NCI-H82 treated with DMSO at 0.1 percent for 48 hours (cell line): ENCODE measurements around the gene KRTAP9-6.
"Not testable (repeated sequence)": the region's sequence is repeated elsewhere in the genome, so short reads cannot be mapped to it uniquely, and the experiment has no call there.

Source experiments
- DNase-seq: peaks from one replicate; lab custom pipeline; 2025; ENCODE audit not compliant: unreplicated experiment; lab: John Stamatoyannopoulos, UW

Gene KRTAP9-6

DNA sequence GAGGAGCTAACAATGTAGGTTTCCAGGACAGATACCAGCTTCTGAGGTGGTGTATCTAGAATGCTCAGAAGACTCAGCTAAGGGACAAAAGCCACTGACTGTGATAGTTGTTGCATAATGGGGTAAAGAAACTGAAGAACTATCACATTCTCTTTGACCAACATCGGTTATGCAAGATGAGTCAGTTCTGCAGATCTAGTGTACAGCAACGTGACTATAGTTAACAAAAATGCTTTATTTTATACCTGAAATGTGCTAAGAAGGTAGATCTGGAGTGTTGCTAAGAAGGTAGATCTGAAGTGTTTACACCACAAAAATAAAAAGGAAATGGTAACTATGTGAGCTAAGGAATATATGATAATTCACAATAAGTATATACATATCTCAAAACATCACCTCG is 2.5 kb downstream of the KRTAP9-6 start:
- no peak for DNase-seq

DNA sequence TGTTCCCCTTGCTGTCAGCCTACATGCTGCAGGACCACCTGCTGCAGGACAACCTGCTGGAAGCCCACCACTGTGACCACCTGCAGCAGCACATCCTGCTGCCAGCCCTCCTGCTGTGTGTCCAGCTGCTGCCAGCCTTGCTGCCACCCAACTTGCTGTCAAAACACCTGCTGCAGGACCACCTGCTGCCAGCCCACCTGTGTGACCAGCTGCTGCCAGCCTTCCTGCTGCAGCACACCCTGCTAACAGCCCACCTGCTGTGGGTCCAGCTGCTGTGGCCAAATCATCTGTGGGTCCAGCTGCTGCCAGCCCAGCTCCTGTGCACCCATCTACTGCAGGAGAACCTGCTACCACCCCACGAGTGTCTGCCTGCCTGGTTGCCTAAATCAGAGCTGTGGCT is 6.1 kb downstream of the KRTAP9-6 start:
- DNase-seq = not testable (repeated sequence)

GRCh38 chr17:41271858-41272257 is 6.7 kb downstream of the KRTAP9-6 start:
- DNase-seq = no peak

- DNase-seq = not testable (repeated sequence)
These were observed 10.5 kb downstream of the KRTAP9-6 start, which contains the start of gene KRTAP9-7 for GRCh38 chr17:41275648-41276190. Gene KRTAP9-7, plus strand, starts transcription at chr17:41275698. Its CDS starts 0 bp downstream, at chr17:41275698.

GRCh38 chr17:41278176-41278955 is 13.2 kb downstream of the KRTAP9-6 start:
- no peak for DNase-seq

DNA sequence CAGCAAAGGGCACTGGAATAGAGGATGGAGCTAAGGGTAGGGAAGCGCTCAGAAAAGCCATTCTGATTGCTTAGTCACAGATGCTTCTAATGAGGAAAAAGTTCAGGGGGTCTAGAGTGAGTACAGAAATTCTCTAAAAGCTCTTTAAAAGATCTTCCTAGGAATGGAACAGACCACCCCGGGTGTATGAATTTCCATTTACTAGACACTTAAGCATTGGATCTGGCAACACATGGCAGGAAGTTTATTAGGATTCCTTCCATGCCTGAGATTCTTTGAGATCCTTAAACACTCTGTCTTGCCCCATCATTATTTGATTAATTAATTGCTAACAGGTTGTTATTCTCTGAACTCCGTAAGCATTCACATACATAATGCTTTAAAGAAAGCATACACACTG is 18.9 kb downstream of the KRTAP9-6 start:
- DNase-seq = no peak

- no peak for DNase-seq
These were observed 19.4 kb downstream of the KRTAP9-6 start for GRCh38 chr17:41284546-41284945.

DNA sequence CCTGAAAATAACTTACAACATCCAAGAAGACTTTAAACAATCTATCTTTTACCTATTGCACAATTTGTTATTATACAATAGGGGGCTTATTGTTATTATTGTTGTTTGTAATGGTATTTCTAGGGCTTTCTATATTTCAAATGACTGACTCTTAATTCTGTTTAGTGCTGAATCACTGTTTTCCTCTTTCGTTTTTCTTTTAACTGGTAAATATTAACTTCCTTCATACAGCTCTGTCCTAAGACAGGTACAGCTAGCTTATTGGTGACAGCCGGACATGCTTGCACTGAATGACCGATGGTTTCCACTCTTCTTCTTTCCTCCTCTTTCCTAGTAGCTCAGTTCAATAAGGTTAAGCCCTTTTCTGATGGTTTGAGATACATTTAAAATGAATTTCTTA is 21.9 kb downstream of the KRTAP9-6 start:
- DNase-seq = no peak

GRCh38 chr17:41294016-41294415 is 28.8 kb downstream of the KRTAP9-6 start:
- DNase-seq = no peak

GRCh38 chr17:41296846-41297245 is 31.7 kb downstream of the KRTAP9-6 start:
- DNase-seq = no peak

DNA sequence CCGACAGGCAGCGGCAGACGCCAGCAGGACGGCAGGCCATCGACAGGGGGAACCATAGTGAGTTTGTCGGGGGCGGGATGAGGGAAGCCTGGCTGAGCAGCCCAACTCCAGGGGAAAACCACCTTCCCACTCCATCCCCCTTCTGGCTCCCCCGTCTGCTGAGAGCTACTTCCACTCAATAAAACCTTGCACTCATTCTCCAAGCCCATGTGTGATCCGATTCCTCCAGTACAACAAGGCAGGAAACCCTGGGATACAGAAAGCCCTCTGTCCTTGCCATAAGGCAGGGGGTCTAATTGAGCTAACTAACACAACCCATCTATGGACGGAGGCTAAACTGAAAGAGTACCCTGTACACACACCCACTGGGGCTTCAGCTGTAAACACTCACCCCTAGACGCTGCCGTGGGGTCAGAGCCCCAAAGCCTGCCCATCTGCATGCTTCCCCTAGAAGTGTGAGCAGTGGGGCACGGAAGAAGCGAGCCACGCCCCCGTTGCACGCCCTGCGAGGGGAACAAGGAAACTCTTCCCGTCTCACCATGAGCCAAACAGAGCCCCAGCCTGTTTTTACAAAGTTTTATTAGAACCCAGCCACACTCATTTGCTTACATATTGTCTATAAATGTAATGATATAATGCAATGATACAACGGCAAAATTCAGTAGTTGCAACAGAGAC is 33.4 kb downstream of the KRTAP9-6 start:
- DNase-seq = no peak

DNA sequence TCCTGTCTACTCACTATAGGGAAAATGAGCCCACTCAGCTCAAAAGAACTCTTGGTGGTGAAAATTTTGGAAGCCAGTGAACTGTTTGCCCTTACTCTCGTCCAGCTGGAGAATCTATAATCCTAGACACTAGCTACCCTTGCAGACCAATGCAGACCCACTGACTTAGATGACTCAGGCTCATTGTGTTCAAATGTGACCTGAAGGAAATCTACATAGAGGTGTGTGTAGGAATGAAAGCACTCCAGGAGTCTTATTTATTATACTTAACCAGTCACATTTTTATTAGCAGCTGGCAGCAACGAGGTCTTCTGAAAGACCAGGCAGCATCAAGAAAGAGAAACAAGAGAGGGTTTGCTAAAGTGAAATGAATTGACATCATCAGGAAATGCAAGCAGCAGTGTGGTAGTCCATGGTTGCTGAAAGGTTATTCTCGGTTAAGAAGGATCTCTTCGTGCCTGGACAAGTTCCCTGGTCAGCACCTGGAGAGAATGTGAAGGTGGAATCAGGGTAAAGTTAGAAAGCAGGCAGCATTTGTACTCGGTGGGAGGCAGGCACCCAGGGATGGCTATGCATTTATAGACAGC is 36.1 kb downstream of the KRTAP9-6 start:
- DNase-seq = no peak

DNA sequence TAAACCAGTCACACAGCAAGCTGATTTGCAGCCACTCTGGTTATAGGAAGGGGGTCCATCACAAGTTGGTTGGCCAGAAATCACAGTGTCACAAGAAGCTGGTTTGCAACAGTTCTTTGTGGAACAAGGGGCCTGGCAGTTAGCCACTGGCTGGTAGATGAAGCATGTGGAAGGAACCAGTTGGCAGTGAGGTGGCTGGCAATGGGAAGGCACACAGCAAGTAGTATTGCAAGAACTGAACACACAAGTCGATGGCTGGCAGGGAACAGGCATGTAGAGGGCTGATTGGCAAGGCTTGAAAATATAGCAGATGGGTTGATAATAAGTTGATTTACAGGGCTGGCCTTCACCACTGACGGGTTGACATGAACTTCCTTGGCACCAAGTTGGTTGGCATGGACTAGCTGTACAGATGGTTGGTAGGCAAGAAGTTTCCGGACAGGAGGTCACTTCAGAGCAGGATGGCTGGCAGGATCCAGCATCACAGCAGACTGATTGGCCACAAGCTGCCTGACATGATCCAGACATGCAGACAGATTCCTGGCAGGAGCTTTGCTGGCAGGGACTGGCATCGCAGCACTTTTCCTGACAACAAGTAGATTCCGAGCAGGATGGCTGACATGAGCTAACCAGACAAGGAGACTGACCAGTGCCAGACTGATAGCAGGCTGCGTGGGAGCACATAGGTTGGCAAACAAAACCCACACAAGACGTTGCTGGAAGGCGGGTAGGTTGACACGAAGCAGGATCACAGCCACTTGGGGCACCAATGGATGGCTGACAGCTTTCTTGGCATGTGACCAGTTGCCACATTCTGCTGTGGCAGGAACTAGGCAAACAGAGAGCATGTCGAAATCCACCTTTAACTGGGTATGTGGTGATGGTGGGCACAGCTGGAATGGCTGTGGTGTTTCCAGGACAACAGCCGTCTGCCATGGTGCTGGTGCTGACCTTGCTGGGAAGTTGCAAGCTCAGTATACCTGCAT is 37.0 kb downstream of the KRTAP9-6 start, which contains the start of gene KRTAP29-1:
Gene KRTAP29-1, minus strand, starts transcription at position 936 of the 986 bp plus-strand sequence. Its CDS starts 0 bp downstream, at position 936.
- DNase-seq = no peak

DNA sequence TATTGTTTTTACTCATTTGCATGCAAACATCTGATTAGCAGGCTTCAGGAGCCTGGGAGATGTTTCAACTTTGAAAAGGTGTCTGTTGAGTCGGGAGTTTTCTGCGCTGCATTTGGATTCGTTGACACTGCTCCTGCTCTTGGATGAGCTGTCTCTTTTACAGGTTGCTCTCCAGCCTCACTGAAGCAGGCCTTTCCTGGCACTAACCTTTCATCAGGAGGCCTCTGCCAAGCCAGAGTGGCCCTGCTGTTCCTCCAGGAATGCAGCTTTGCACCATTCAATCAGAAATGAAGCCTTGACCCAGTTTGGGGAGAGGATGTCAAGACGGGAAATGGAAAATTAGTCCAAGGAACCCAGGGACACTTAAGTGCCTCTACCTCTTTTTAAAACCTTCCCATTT is 37.8 kb downstream of the KRTAP9-6 start:
- no peak for DNase-seq

DNA sequence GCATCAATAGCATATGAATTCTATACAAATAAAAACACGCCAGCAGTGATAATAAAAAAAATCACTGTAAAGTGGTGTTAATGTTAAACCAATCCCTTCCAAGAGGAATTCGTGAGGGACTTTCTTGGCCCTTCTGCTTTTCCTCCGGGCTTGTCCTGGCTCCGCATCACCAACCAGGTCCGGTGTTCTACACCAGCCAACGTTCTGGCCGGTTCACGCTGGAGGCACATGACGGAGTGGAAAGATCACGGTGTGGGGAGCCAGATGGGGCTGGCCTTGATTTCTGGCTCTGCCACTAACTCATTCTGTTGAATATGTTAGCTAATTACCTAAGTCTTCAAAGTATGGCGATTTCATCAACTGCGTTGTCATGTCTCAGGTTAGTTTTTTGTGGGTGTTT is 38.9 kb downstream of the KRTAP9-6 start:
- no peak for DNase-seq

GRCh38 chr17:41307647-41308046 is 42.5 kb downstream of the KRTAP9-6 start:
- DNase-seq = no peak

- no peak for DNase-seq
These were observed 43.2 kb downstream of the KRTAP9-6 start for GRCh38 chr17:41308251-41308917.

GRCh38 chr17:41308918-41309359 is 43.8 kb downstream of the KRTAP9-6 start, which contains the start of gene KRTAP16-1:
Gene KRTAP16-1, minus strand, starts transcription at chr17:41309309. Its CDS starts 56 bp downstream, at chr17:41309253.
- no peak for DNase-seq

GRCh38 chr17:41311111-41311510 is 45.9 kb downstream of the KRTAP9-6 start:
- no peak for DNase-seq
